Endothelial cell of umbilical vein (primary cell): ENCODE measurements around the gene ZNF326. TPM values are rescaled to one million over a fixed set of nuclear protein-coding genes. Genes with fewer than 3 reads are reported as not detected.

Experiments used
- BruUV-seq: library from RNA; stranded (reverse); fragments of 400-500 nt; replicated peaks from 2 replicates; lab custom pipeline; 2021; lab: Mats Ljungman, UMichigan
- CTCF ChIA-PET: fragments of 300-600, 350-600 bp; sonication (Branson Sonifier 250); formaldehyde crosslinking; loops from one replicate; lab custom pipeline; 2021; ENCODE audit warnings: antibody characterized with exemption, inconsistent platforms; lab: Charles Lee
- POLR2A ChIA-PET: fragments of 300-600, 350-600 bp; sonication (Branson Sonifier 250); formaldehyde crosslinking; loops from one replicate; lab custom pipeline; 2021; ENCODE audit warnings: antibody characterized with exemption, inconsistent platforms; lab: Charles Lee
- DNase-seq: peaks from one replicate; pipeline ENCODE4 v3.0.0-alpha.2; 2011; ENCODE audit warnings: low read depth, low spot score
- FAIRE-seq: peaks from 2 replicates; lab custom pipeline; 2011; peaks lifted over from hg19 to GRCh38; lab: Jason Lieb, UNC
- H2AFZ ChIP-seq: 2 replicates; pipeline ENCODE4 v1.6.0; 2012; ENCODE audit warnings: low read depth, low read length, control low read depth, inconsistent platforms
- H3K27ac ChIP-seq: 2 replicates; pipeline ENCODE4 v1.5.1; 2011; ENCODE audit warnings: low read depth, mild to moderate bottlenecking, control low read depth, low read length, moderate library complexity; ENCODE audit not compliant: insufficient read depth
- H3K27me3 ChIP-seq, 2 experiments: 2 replicates each; pipeline versions ENCODE4 v1.6.0 to v1.6.1; 2011; ENCODE audit warnings: low read length in 2 of 2, mixed read lengths in 1 of 2; ENCODE audit not compliant: control insufficient read depth in 2 of 2, insufficient read depth in 2 of 2
- H3K36me3 ChIP-seq, 2 experiments: 2 replicates in 1 of 2; 3 replicates in 1 of 2; pipeline ENCODE4 v1.5.1; 2011; ENCODE audit warnings: low read length in 2 of 2, mild to moderate bottlenecking in 1 of 2, moderate library complexity in 1 of 2; ENCODE audit not compliant: control insufficient read depth in 2 of 2, insufficient read depth in 2 of 2; ENCODE audit errors: extremely low read depth in 1 of 2
- H3K4me1 ChIP-seq: 3 replicates; pipeline ENCODE4 v1.5.1; 2011; ENCODE audit warnings: mild to moderate bottlenecking, low read length; ENCODE audit not compliant: control insufficient read depth, insufficient read depth; ENCODE audit errors: extremely low read depth
- H3K4me2 ChIP-seq: 2 replicates; pipeline ENCODE4 v1.6.1; 2011; ENCODE audit warnings: low read length, control low read depth, mixed read lengths; ENCODE audit not compliant: insufficient read depth
- H3K4me3 ChIP-seq, 3 experiments: fragments of 200-600 bp in 1 of 3; sonication (generic), shearing (Covaris generic) in 1 of 3; replicated peaks in 1 of 3; 2 replicates each; pipeline ENCODE4 v1.5.1; 2011 to 2016; ENCODE audit warnings: control low read depth in 3 of 3, low read length in 3 of 3, mild to moderate bottlenecking in 2 of 3, inconsistent platforms in 1 of 3, low read depth in 1 of 3, moderate library complexity in 1 of 3; ENCODE audit not compliant: insufficient read depth in 1 of 3
- H3K79me2 ChIP-seq: 2 replicates; pipeline ENCODE4 v1.6.0; 2012; ENCODE audit warnings: low read length, inconsistent platforms; ENCODE audit not compliant: control insufficient read depth, insufficient read depth
- H3K9ac ChIP-seq: replicated peaks from 2 replicates; pipeline ENCODE3; 2011; ENCODE audit warnings: low read length, control low read depth; ENCODE audit not compliant: insufficient read depth; ENCODE audit errors: extremely low read depth
- H3K9me1 ChIP-seq: replicated peaks from 3 replicates; pipeline ENCODE4 v1.6.0; 2011; ENCODE audit warnings: mild to moderate bottlenecking, low read length; ENCODE audit not compliant: control insufficient read depth, insufficient read depth; ENCODE audit errors: extremely low read depth
- H3K9me3 ChIP-seq: replicated peaks from 2 replicates; pipeline ENCODE4 v1.5.1; 2012; ENCODE audit warnings: low read length, inconsistent platforms; ENCODE audit not compliant: control insufficient read depth, insufficient read depth
- H4K20me1 ChIP-seq: replicated peaks from 2 replicates; pipeline ENCODE3; 2011; ENCODE audit warnings: mild to moderate bottlenecking, low read length; ENCODE audit not compliant: control insufficient read depth, insufficient read depth; ENCODE audit errors: extremely low read depth
- EZH2 ChIP-seq: IDR thresholded peaks from 2 replicates; pipeline ENCODE4 v1.6.1; 2012; ENCODE audit warnings: borderline replicate concordance, low read depth, mild to moderate bottlenecking, moderate library complexity, low read length, inconsistent platforms; ENCODE audit not compliant: severe bottlenecking
- FOS ChIP-seq: IDR thresholded peaks from 2 replicates; pipeline ENCODE4 v1.6.1; 2011; ENCODE audit warnings: mild to moderate bottlenecking, low read length, moderate library complexity, borderline replicate concordance; ENCODE audit not compliant: insufficient read depth
- GATA2 ChIP-seq: IDR thresholded peaks from 2 replicates; pipeline ENCODE4 v1.7.0; 2011; ENCODE audit warnings: low read depth, mild to moderate bottlenecking, moderate library complexity, mixed read lengths, low read length; ENCODE audit not compliant: insufficient read length, insufficient read depth
- JUN ChIP-seq: IDR thresholded peaks from 2 replicates; pipeline ENCODE4 v1.6.1; 2011; ENCODE audit warnings: borderline replicate concordance, low read depth; ENCODE audit not compliant: insufficient read length, insufficient read depth
- MYC ChIP-seq: IDR thresholded peaks from one replicate; pipeline ENCODE4 v1.6.1; 2011; ENCODE audit warnings: mild to moderate bottlenecking, low read depth, low read length
- POLR2A ChIP-seq: IDR thresholded peaks from 2 replicates; pipeline ENCODE4 v1.6.1; 2012; ENCODE audit warnings: low read depth, mild to moderate bottlenecking, control low read depth, low read length
- POLR2AphosphoS5 ChIP-seq: IDR thresholded peaks from 2 replicates; pipeline ENCODE4 v1.6.1; 2012; ENCODE audit warnings: low read depth, mild to moderate bottlenecking, control low read depth, low read length, moderate library complexity; ENCODE audit not compliant: insufficient read depth
- dilution Hi-C: fragments of 300-500 bp; cut with MboI; formaldehyde crosslinking; loops from one replicate; pipeline ENCODE4 v1.15.0; 2019; ENCODE audit warnings: low sequenced_read_pairs; ENCODE audit not compliant: extremely low pct_ligation_motif_present
- intact Hi-C: fragments of 100-400 bp; cut with micrococcal nuclease; formaldehyde crosslinking; loops from one replicate; pipeline ENCODE4 v1.10.0; 2022
- polyA plus RNA-seq, 4 experiments: library from polyadenylated mRNA; depleted of rRNA in 3 of 4; stranded (reverse) in 3 of 4; unstranded in 1 of 4; fragments of >200 nt; gene quantifications; 2 replicates each; pipeline versions ENCODE4 v1.2.1 to v1.2.3, GENCODE V29; 2011 to 2012; ENCODE audit warnings: missing spikeins in 1 of 4
- total RNA-seq: library from RNA; stranded (reverse); gene quantifications from 2 replicates; pipeline ENCODE4 v1.2.3, GENCODE V29; 2021
- TF ChIP-seq, protein P1 (sequence below): IDR thresholded peaks from 2 replicates; pipeline ENCODE4 v1.6.1; 2011; ENCODE audit not compliant: insufficient read depth, insufficient read length
- TF ChIP-seq, protein P2 (sequence below), 2 donors: IDR thresholded peaks; 1 replicate in 1 of 2; 2 replicates in 1 of 2; pipeline ENCODE4 v1.5.1; 2011; ENCODE audit warnings: low read length in 2 of 2, mild to moderate bottlenecking in 2 of 2, moderate library complexity in 2 of 2, control low read depth in 1 of 2, inconsistent platforms in 1 of 2, low read depth in 1 of 2; ENCODE audit not compliant: insufficient read depth in 1 of 2; ENCODE audit errors: extremely low read depth in 1 of 2

ZNF326 gene
- total and polyA plus RNA-seq, 2 donors (not counting 3 experiments of a cell fraction or from before 2014, with no cell fraction given), result 13.1 to 29.9 TPM

DNA sequence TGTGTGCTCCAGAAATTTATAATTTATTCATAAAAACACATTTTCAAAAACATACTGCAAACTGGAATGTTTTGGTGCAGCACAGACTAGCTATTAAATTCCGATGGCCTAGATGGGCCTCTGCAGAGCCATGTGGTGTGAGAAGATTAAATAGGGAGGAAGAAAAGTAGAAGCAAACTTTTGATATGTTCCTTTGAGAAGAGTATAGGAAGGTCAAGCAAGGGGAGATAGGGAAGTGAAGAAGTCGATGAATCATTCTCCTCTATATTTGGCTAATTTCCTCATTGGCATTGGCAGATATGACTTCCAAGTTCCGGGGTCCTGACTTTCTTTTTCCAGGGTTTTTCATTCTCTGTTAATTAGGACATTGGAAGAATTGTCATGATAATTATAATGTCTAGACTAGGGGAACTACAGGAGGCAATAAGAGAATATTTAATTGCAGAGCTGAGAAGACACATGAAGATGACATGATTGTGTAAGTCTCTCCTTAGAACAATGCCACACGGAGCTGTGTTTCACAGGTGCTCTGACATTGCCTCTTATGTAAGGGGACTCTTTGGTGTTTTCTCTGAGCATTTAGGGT, 19.3 kb upstream of the ZNF326 start:
- Histone ChIP-seq H3K4me3 (no peak overlapping the region), H3K9me1 (peaks cover 4% of the 10 kb centered on the region), H3K36me3 (no peaks in the 10 kb centered on the region), H3K4me2 (peak overlapping the region; percentile 13), H3K79me2 (no peaks in the 10 kb centered on the region), H3K9me3 (no peaks in the 10 kb centered on the region), H3K4me1 (peaks cover 19% of the 10 kb centered on the region), H2AFZ (no peak overlapping the region), H3K27me3 (no peaks in the 10 kb centered on the region), H3K27ac (no peak overlapping the region), H3K9ac (no peak overlapping the region), H4K20me1 (no peaks in the 10 kb centered on the region)
- peak; percentile 14 for DNase-seq
- CTCF ChIA-PET, result interaction anchor here (0.5 to 2.4 kb wide), 7 partner anchors 8 to 171 kb away, joined by 3 to 11 read pairs (median 4); partner anchors contain the start of gene LRRC8D
- BruUV-seq, result no TSS peak
- peak; percentile 17 for TF ChIP-seq FOS
- no peak for TF ChIP-seq GATA2
- FAIRE-seq, result peak; percentile 38
- intact Hi-C loops, result no loop called here
- POLR2A ChIA-PET, result no interaction called here
- dilution Hi-C loops, result no loop called here

- H4K20me1 ChIP-seq, result no peaks in the 10 kb centered on the region
- no peak overlapping the region for H3K9ac ChIP-seq
- no peak for DNase-seq
- no peak for FAIRE-seq
- dilution Hi-C loops, result no loop called here
- no peak overlapping the region for H2AFZ ChIP-seq
- no peak overlapping the region for H3K4me2 ChIP-seq
- peaks cover 4% of the 10 kb centered on the region for H3K9me1 ChIP-seq
- no peaks in the 10 kb centered on the region for H3K9me3 ChIP-seq
- no peak overlapping the region for H3K27ac ChIP-seq
- ChIA-PET POLR2A (no interaction called here), CTCF (interaction anchor here (1.0 to 2.0 kb wide), 3 partner anchors 12 to 198 kb away, joined by 3 to 8 read pairs (median 4); no protein-coding TSS in a partner anchor)
- TF ChIP-seq, protein P1, sequence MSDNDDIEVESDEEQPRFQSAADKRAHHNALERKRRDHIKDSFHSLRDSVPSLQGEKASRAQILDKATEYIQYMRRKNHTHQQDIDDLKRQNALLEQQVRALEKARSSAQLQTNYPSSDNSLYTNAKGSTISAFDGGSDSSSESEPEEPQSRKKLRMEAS, result no peak
- TF ChIP-seq, protein P2, sequence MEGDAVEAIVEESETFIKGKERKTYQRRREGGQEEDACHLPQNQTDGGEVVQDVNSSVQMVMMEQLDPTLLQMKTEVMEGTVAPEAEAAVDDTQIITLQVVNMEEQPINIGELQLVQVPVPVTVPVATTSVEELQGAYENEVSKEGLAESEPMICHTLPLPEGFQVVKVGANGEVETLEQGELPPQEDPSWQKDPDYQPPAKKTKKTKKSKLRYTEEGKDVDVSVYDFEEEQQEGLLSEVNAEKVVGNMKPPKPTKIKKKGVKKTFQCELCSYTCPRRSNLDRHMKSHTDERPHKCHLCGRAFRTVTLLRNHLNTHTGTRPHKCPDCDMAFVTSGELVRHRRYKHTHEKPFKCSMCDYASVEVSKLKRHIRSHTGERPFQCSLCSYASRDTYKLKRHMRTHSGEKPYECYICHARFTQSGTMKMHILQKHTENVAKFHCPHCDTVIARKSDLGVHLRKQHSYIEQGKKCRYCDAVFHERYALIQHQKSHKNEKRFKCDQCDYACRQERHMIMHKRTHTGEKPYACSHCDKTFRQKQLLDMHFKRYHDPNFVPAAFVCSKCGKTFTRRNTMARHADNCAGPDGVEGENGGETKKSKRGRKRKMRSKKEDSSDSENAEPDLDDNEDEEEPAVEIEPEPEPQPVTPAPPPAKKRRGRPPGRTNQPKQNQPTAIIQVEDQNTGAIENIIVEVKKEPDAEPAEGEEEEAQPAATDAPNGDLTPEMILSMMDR (IDR thresholded peaks at IDR 0.05; ENCODE audit: extremely low read depth in 1 of 2, insufficient read depth in 1 of 2, low read depth in 1 of 2, low read length in 2 of 2), result no peak
- TF ChIP-seq MYC, result no peak
- TF ChIP-seq EZH2, result no peak
- TF ChIP-seq POLR2A, result no peak
- TF ChIP-seq GATA2, result no peak
- no peak for TF ChIP-seq POLR2AphosphoS5
- no peak for TF ChIP-seq FOS
- TF ChIP-seq JUN, result no peak
- no peaks in the 10 kb centered on the region for H3K79me2 ChIP-seq
- H3K27me3 ChIP-seq, result no peaks in the 10 kb centered on the region
- no peaks in the 10 kb centered on the region for H3K36me3 ChIP-seq
- BruUV-seq, result no TSS peak
- H3K4me3 ChIP-seq, result no peak overlapping the region
- peaks cover 14% of the 10 kb centered on the region for H3K4me1 ChIP-seq
- intact Hi-C loops, result no loop called here
Measured at GRCh38 chr1:89978755-89979154, 16.2 kb upstream of the ZNF326 start.
